H1 (cell line): ENCODE results near the gene NMNAT3. TPM values are rescaled to one million over a fixed set of nuclear protein-coding genes. Genes with fewer than 3 reads are reported as not detected.

ENCODE experiments used
- ASH2L ChIP-seq: fragments of 200-600, 300-600 bp; sonication (generic); IDR thresholded peaks from one replicate; pipeline ENCODE4 v1.7.1; 2017; ENCODE audit warnings: low read length
- CREB1 ChIP-seq: IDR thresholded peaks from 2 replicates; pipeline ENCODE4 v1.6.1; 2012; ENCODE audit warnings: inconsistent platforms
- TCF12 ChIP-seq: IDR thresholded peaks from 2 replicates; pipeline ENCODE4 v1.6.1; 2011; ENCODE audit warnings: low read depth, mild to moderate bottlenecking, low read length
- ZNF274 ChIP-seq: IDR thresholded peaks from 2 replicates; pipeline ENCODE4 v1.7.0; 2012; ENCODE audit warnings: low read length, borderline replicate concordance; ENCODE audit errors: extremely low read depth
- polyA plus RNA-seq, 7 experiments: library from polyadenylated mRNA; depleted of rRNA in 3 of 7; stranded (reverse) in 5 of 7; unstranded in 2 of 7; fragments of >200 nt in 5 of 7; fragments of 200-250 nt in 2 of 7; gene quantifications; 1 replicate in 5 of 7; 2 replicates in 1 of 7; 4 replicates in 1 of 7; pipeline versions ENCODE4 v1.2.1 to v1.2.3, GENCODE V29; 2011 to 2013; ENCODE audit warnings: missing spikeins in 2 of 7, mixed read lengths in 2 of 7
- total RNA-seq: library from RNA; stranded (reverse); fragmentation: NEBNext Ultra II Directional; extraction: Animal tissue kit (Norgen Biotek cat#: 25700); gene quantifications from 2 replicates; pipeline ENCODE4 v1.2.1, GENCODE V29; 2021

Gene NMNAT3
- total and polyA plus RNA-seq, 2 of the 8 experiments (the other 6 are each of a cell fraction or from before 2014, with no cell fraction given): 4.2 to 4.3 TPM

- no peak for TF ChIP-seq ZNF274
- no peak for TF ChIP-seq ASH2L
- no peak for TF ChIP-seq TCF12
- no peak for TF ChIP-seq CREB1
Measured at GRCh38 chr3:139528924-139529323, 148.8 kb downstream of the NMNAT3 start (continued).
